Prostate gland (tissue), 2 donors: Measurements from ENCODE around the gene TMPRSS11E. TPM values are rescaled to one million over a fixed set of nuclear protein-coding genes. Genes with fewer than 3 reads are reported as not detected.
"Not testable (repeated sequence)": the region's sequence is repeated elsewhere in the genome, so short reads cannot be mapped to it uniquely, and the experiment has no call there.

Source experiments
- DNase-seq: peaks from one replicate; pipeline ENCODE4 v3.0.0-alpha.2; 2019; ENCODE audit warnings: low spot score
- H3K27ac ChIP-seq, 2 donors: fragments of 200-600 bp; sonication (generic); 2 replicates each; pipeline ENCODE4 v1.5.1; 2017 to 2019
- H3K27me3 ChIP-seq: fragments of 200-600 bp; sonication (generic); replicated peaks from 2 replicates; pipeline ENCODE4 v1.5.1; 2019; ENCODE audit not compliant: insufficient read depth
- H3K36me3 ChIP-seq, 2 donors: fragments of 200-600 bp; sonication (generic); 1 replicate in 1 of 2; 2 replicates in 1 of 2; pipeline versions ENCODE4 v1.5.1 to v1.8.1; 2017 to 2019
- H3K4me1 ChIP-seq: fragments of 200-600 bp; sonication (generic); replicated peaks from 2 replicates; pipeline ENCODE4 v1.5.1; 2019
- H3K4me3 ChIP-seq, 2 donors: fragments of 200-600 bp; sonication (generic); 2 replicates each; pipeline ENCODE4 v1.5.1; 2017 to 2019
- H3K9me3 ChIP-seq: fragments of 200-600 bp; sonication (generic); 2 replicates; pipeline ENCODE4 v1.5.1; 2017
- CTCF ChIP-seq, 4 experiments: fragments of 200-600 bp in 2 of 4; fragments of 450-650 bp in 2 of 4; sonication (generic) in 2 of 4; IDR thresholded peaks; 1 replicate in 3 of 4; 2 replicates in 1 of 4; pipeline ENCODE4 v1.5.1; 2016 to 2019; ENCODE audit warnings: antibody characterized with exemption in 4 of 4, mild to moderate bottlenecking in 2 of 4, moderate library complexity in 2 of 4
- POLR2A ChIP-seq: fragments of 450-650 bp; IDR thresholded peaks from one replicate; pipeline ENCODE4 v1.6.1; 2016; ENCODE audit warnings: antibody characterized with exemption, mild to moderate bottlenecking
- POLR2AphosphoS5 ChIP-seq: sonication (generic); formaldehyde crosslinking; IDR thresholded peaks from one replicate; pipeline ENCODE4 v1.6.1; 2017; ENCODE audit warnings: antibody characterized with exemption
- WGBS: methylation state at CpG from one replicate; pipeline ENCODE4 v1.1.5; 2018; 5-methylcytosine and 5-hydroxymethylcytosine counted together
- intact Hi-C: fragments of 100-400 bp; cut with DNase I; formaldehyde crosslinking; loops from one replicate; pipeline ENCODE4 v1.14.2; 2022
- total RNA-seq, 2 donors: library from RNA; depleted of rRNA; stranded (reverse); fragments of >200 nt; gene quantifications; one replicate each; pipeline ENCODE4 v1.1.0, GENCODE V29; 2016

Gene TMPRSS11E
- total RNA-seq, 2 donors from 2014 or later = 1.6 to 4.2 TPM

- no peak overlapping the region for H3K4me3 ChIP-seq
- WGBS = 17% methylated on average over 5 of the region's 5 CpGs
- no peak overlapping the region for H3K27ac ChIP-seq
- no peaks in the 10 kb centered on the region for H3K27me3 ChIP-seq
- intact Hi-C loops = loop anchor here (5.0 kb wide), 1 partner anchor 674 kb away; no protein-coding TSS in a partner anchor
- TF ChIP-seq POLR2A (no peak), CTCF (IDR thresholded peaks at IDR 0.05) (peak in 3 of 4 experiments; percentile 71 to 81 (median 74))
- H3K4me1 ChIP-seq = no peaks in the 10 kb centered on the region
- H3K9me3 ChIP-seq = no peaks in the 10 kb centered on the region
- peak; percentile 44 for DNase-seq
- no peaks in the 10 kb centered on the region for H3K36me3 ChIP-seq
These were observed 51.2 kb downstream of the TMPRSS11E start for GRCh38 chr4:68498413-68499007.

GRCh38 chr4:68499021-68499420 is 51.8 kb downstream of the TMPRSS11E start:
- intact Hi-C loops = loop anchor here (5.0 kb wide), 1 partner anchor 673 kb away; no protein-coding TSS in a partner anchor
- 31% methylated on average over 4 of the region's 4 CpGs for WGBS

GRCh38 chr4:68503462-68503861 is 56.2 kb downstream of the TMPRSS11E start:
- DNase-seq, H3K4me1 ChIP-seq, H3K9me3 ChIP-seq, H3K4me3 ChIP-seq, H3K27me3 ChIP-seq, intact Hi-C loops, H3K36me3 ChIP-seq, H3K27ac ChIP-seq: not testable (repeated sequence)
- 88% methylated on average over 4 of the region's 4 CpGs for WGBS

More at GRCh38 chr4:68499021-68499420, 51.8 kb downstream of the TMPRSS11E start:
- no peak for DNase-seq
- no peaks in the 10 kb centered on the region for H3K4me1 ChIP-seq
- no peaks in the 10 kb centered on the region for H3K36me3 ChIP-seq
- no peak overlapping the region for H3K4me3 ChIP-seq
- TF ChIP-seq POLR2A (no peak), CTCF (IDR thresholded peaks at IDR 0.05) (no peak), POLR2AphosphoS5 (no peak)
- H3K27me3 ChIP-seq = no peaks in the 10 kb centered on the region
- H3K9me3 ChIP-seq = no peaks in the 10 kb centered on the region
- H3K27ac ChIP-seq = no peak overlapping the region

- H3K36me3 ChIP-seq, intact Hi-C loops, H3K27ac ChIP-seq, H3K4me1 ChIP-seq, DNase-seq, H3K4me3 ChIP-seq, H3K9me3 ChIP-seq, H3K27me3 ChIP-seq: not testable (repeated sequence)
- WGBS = 89% methylated on average over 4 of the region's 4 CpGs
These were observed 57.6 kb downstream of the TMPRSS11E start for GRCh38 chr4:68504836-68505235.

GRCh38 chr4:68505452-68505851 is 58.2 kb downstream of the TMPRSS11E start:
- H3K36me3 ChIP-seq, H3K9me3 ChIP-seq, H3K4me3 ChIP-seq, DNase-seq, H3K27me3 ChIP-seq, H3K4me1 ChIP-seq, intact Hi-C loops, H3K27ac ChIP-seq: not testable (repeated sequence)
- 90% methylated on average over 1 of the region's 1 CpG for whole genome bisulfite sequencing

GRCh38 chr4:68518889-68519288 is 71.6 kb downstream of the TMPRSS11E start:
- no peaks in the 10 kb centered on the region for H3K4me1 ChIP-seq
- no peak overlapping the region for H3K4me3 ChIP-seq
- H3K27me3 ChIP-seq = no peaks in the 10 kb centered on the region
- DNase-seq = no peak
- H3K27ac ChIP-seq = no peak overlapping the region
- TF ChIP-seq CTCF (IDR thresholded peaks at IDR 0.05) (no peak), POLR2AphosphoS5 (no peak), POLR2A (no peak)
- H3K36me3 ChIP-seq = no peaks in the 10 kb centered on the region
- H3K9me3 ChIP-seq = no peaks in the 10 kb centered on the region
- intact Hi-C loops = no loop called here
- WGBS = 87% methylated on average over 1 of the region's 1 CpG
